AG09309 (cell line): ENCODE measurements around the gene NDUFAF5.

Experiments used
- DNase-seq: peaks from one replicate; pipeline ENCODE4 v3.0.0-alpha.2; 2010; ENCODE audit warnings: low read depth
- H3K4me3 ChIP-seq: 2 replicates; pipeline ENCODE4 v1.5.1; 2011; ENCODE audit warnings: mild to moderate bottlenecking, low read depth, low read length, moderate library complexity; ENCODE audit not compliant: control insufficient read depth
- CTCF ChIP-seq: IDR thresholded peaks from 2 replicates; pipeline ENCODE4 v1.5.1; 2011; ENCODE audit warnings: mild to moderate bottlenecking, low read depth, low read length, inconsistent platforms; ENCODE audit not compliant: insufficient read depth, control insufficient read depth; ENCODE audit errors: missing control alignments

NDUFAF5 gene

GRCh38 chr20:13790708-13791107, 5.9 kb downstream of the NDUFAF5 start:
- TF ChIP-seq CTCF, result no peak
- DNase-seq, result no peak
- H3K4me3 ChIP-seq, result no peak overlapping the region

GRCh38 chr20:13791540-13792459, 7.0 kb downstream of the NDUFAF5 start:
- DNase-seq, result no peak
- H3K4me3 ChIP-seq, result no peak overlapping the region
- TF ChIP-seq CTCF, result no peak

- H3K4me3 ChIP-seq, result no peak overlapping the region
- no peak for TF ChIP-seq CTCF
- DNase-seq, result no peak
These were observed 8.2 kb downstream of the NDUFAF5 start for GRCh38 chr20:13793001-13793400.

- TF ChIP-seq CTCF, result no peak
- no peak overlapping the region for H3K4me3 ChIP-seq
- DNase-seq, result no peak
These were observed 9.8 kb downstream of the NDUFAF5 start for GRCh38 chr20:13794667-13795066.

GRCh38 chr20:13799040-13799439, 14.2 kb downstream of the NDUFAF5 start:
- no peak for DNase-seq
- no peak overlapping the region for H3K4me3 ChIP-seq
- no peak for TF ChIP-seq CTCF

GRCh38 chr20:13799974-13800373, 15.1 kb downstream of the NDUFAF5 start:
- no peak overlapping the region for H3K4me3 ChIP-seq
- no peak for TF ChIP-seq CTCF
- DNase-seq, result no peak
